ENCODE measurements around the gene SLC8A2.

SLC8A2 gene

DNA sequence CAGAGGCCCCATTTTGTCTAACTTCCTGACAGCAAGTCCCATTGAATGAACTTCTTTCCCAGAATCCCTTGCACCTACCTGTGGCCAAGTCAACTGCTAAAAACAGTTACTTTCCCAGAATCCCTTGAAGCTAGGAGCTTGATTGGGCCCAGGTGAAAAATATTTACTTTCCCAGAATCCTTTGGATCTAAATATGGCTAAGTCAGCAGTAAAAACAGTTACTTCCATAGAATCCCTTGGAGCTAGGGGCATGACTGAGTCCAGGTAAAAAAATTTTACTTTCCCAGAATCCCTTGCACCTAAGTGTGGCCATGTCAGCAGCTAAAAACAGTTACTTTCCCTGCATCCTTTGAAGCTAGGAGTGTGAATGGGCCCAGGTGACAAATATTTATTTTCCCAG, 39.2 kb downstream of the SLC8A2 start:
- Histone ChIP-seq H2BK12ac (ENCODE audit: low read length) (no peak overlapping the region), H3K79me1 (ENCODE audit: low read depth, low read length) (no peaks in the 10 kb centered on the region), H3K36me3 (replicated peaks in 1 of 2; ENCODE audit: control insufficient read depth in 2 of 2, insufficient read depth in 2 of 2, low read length in 2 of 2) (no peaks in the 10 kb centered on the region), H3K14ac (ENCODE audit: low read length) (no peak overlapping the region), H3K4me2 (ENCODE audit: insufficient read depth, low read length, poor library complexity, severe bottlenecking) (no peak overlapping the region), H2BK120ac (ENCODE audit: low read depth, low read length) (no peak overlapping the region), H2BK15ac (ENCODE audit: low read length) (no peak overlapping the region), H3K23ac (ENCODE audit: low read depth, low read length, poor library complexity) (no peak overlapping the region), H3K9ac (ENCODE audit: low read depth, low read length, poor library complexity) (no peak overlapping the region), H2AK5ac (ENCODE audit: low read depth, low read length) (peak overlapping the region; percentile 31), H4K91ac (ENCODE audit: low read depth, low read length, poor library complexity) (no peak overlapping the region), H3K4ac (ENCODE audit: low read length) (no peak overlapping the region), H3K4me3 (ENCODE audit: low read length in 2 of 2) (no peak overlapping the region), H3K18ac (ENCODE audit: low read length) (no peak overlapping the region), H3K4me1 (ENCODE audit: control insufficient read depth in 2 of 2, insufficient read depth in 1 of 2, low read depth in 1 of 2, low read length in 2 of 2) (peaks cover 13 to 18% of the 10 kb centered on the region in 2 donors), H3K27ac (replicated peaks; ENCODE audit: low read length) (no peak overlapping the region), H3K27me3 (ENCODE audit: control insufficient read depth in 3 of 3, insufficient read depth in 3 of 3, low read depth in 1 of 3, low read length in 3 of 3) (peaks cover 5 to 27% (median 9%) of the 10 kb centered on the region in 3 experiments), H4K8ac (ENCODE audit: low read depth, low read length) (no peak overlapping the region), H2BK5ac (ENCODE audit: low read length) (no peak overlapping the region), H2AFZ (ENCODE audit: low read length) (no peak overlapping the region), H3K9me3 (replicated peaks in 1 of 2; ENCODE audit: control insufficient read depth in 2 of 2, insufficient read depth in 1 of 2, low read depth in 1 of 2, low read length in 2 of 2) (no peaks in the 10 kb centered on the region)
- DNase-seq (ENCODE audit: low spot score), result no peak

DNA sequence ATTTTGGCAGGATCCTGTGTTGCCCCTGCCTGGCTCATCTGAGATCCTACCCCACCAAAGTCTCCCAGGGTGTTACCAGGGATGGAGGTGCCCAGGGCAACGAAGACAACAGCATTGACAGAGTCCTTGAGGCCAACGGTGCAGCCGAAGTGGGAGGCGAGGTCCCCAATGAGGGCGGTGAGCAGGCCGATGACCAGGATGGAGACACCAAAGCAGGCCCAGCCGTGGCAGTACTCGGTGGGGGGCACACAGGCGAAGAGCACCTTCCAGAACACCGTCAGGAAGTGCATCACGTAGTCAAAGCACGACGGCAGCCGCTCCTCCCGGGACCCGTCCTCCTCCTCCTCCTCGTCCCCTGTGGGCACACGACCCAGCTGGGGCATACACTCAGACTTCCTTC, 39.6 kb downstream of the SLC8A2 start:
- Histone ChIP-seq H2BK12ac (ENCODE audit: low read length) (no peak overlapping the region), H2AFZ (ENCODE audit: low read length) (no peak overlapping the region), H2AK5ac (ENCODE audit: low read depth, low read length) (peak overlapping the region; percentile 31), H3K4ac (ENCODE audit: low read length) (no peak overlapping the region), H3K18ac (ENCODE audit: low read length) (no peak overlapping the region), H2BK5ac (ENCODE audit: low read length) (no peak overlapping the region), H3K14ac (ENCODE audit: low read length) (no peak overlapping the region), H2BK15ac (ENCODE audit: low read length) (no peak overlapping the region), H3K9me3 (replicated peaks in 1 of 2; ENCODE audit: control insufficient read depth in 2 of 2, insufficient read depth in 1 of 2, low read depth in 1 of 2, low read length in 2 of 2) (no peaks in the 10 kb centered on the region), H3K4me2 (ENCODE audit: insufficient read depth, low read length, poor library complexity, severe bottlenecking) (no peak overlapping the region), H2BK120ac (ENCODE audit: low read depth, low read length) (no peak overlapping the region), H3K4me3 (ENCODE audit: low read length in 2 of 2) (no peak overlapping the region), H4K91ac (ENCODE audit: low read depth, low read length, poor library complexity) (no peak overlapping the region), H4K8ac (ENCODE audit: low read depth, low read length) (no peak overlapping the region), H3K36me3 (replicated peaks in 1 of 2; ENCODE audit: control insufficient read depth in 2 of 2, insufficient read depth in 2 of 2, low read length in 2 of 2) (no peaks in the 10 kb centered on the region), H3K23ac (ENCODE audit: low read depth, low read length, poor library complexity) (peak overlapping the region; percentile 60), H3K27me3 (ENCODE audit: control insufficient read depth in 3 of 3, insufficient read depth in 3 of 3, low read depth in 1 of 3, low read length in 3 of 3) (peaks cover 5 to 27% (median 9%) of the 10 kb centered on the region in 3 experiments), H3K79me1 (ENCODE audit: low read depth, low read length) (no peaks in the 10 kb centered on the region), H3K4me1 (ENCODE audit: control insufficient read depth in 2 of 2, insufficient read depth in 1 of 2, low read depth in 1 of 2, low read length in 2 of 2) (peaks cover 15 to 20% of the 10 kb centered on the region in 2 donors), H3K9ac (ENCODE audit: low read depth, low read length, poor library complexity) (no peak overlapping the region), H3K27ac (replicated peaks; ENCODE audit: low read length) (no peak overlapping the region)
- DNase-seq (ENCODE audit: low spot score), result no peak
- no CpG with 5 or more reads among the region's 18 CpGs for WGBS, 2 donors (ENCODE audit: extremely low coverage in 2 of 2, insufficient read length in 2 of 2, insufficient replicate concordance in 1 of 2)

DNA sequence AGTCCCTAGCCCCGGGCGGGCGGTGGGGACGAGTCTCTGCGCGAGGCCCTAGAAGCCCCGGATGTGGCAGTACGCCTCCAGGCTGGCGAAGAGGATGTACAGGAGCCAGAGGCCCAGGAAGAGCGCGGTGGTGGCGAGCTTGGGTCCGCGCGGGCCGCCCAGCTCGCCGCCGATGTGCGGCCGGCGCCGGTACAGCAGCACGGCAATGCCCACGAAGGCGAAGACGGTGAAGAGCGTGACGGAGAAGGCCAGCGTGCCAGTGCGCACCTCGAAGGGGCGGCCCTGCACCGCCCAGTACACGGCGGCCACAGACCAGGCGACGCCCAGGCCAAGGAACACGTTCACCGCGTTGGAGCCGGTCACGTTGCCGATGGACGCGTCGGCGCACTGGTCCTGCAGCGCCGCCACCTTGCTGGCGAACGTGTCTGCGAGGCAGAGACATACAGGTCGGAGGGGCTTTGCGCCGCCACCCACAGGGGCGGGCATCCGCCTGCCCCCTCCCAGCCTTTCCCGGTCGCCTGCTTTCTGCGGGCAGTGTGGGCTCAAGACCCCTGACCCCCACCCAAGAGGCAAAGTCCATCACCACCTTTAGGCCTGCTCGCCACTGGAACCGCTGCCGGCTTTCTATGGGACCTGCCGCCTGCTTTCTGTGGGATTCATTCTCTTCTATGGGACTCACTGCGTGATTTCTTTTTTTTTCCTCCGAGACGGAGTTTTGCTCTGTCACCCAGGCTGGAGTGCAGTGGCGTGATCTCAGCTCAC, 41.5 kb downstream of the SLC8A2 start:
- H2BK12ac ChIP-seq (ENCODE audit: low read length), result peak overlapping the region; percentile 67
- peak overlapping the region; percentile 51 for H2AFZ ChIP-seq (ENCODE audit: low read length)
- H3K27ac ChIP-seq (replicated peaks; ENCODE audit: low read length), result no peak overlapping the region
- H3K23ac ChIP-seq (ENCODE audit: low read depth, low read length, poor library complexity), result peak overlapping the region; percentile 90
- no peak overlapping the region for H2BK5ac ChIP-seq (ENCODE audit: low read length)
- peak overlapping the region; percentile 73 for H3K4me2 ChIP-seq (ENCODE audit: insufficient read depth, low read length, poor library complexity, severe bottlenecking)
- no peak overlapping the region for H3K14ac ChIP-seq (ENCODE audit: low read length)
- H3K9me3 ChIP-seq (replicated peaks in 1 of 2; ENCODE audit: control insufficient read depth in 2 of 2, insufficient read depth in 1 of 2, low read depth in 1 of 2, low read length in 2 of 2), result no peaks in the 10 kb centered on the region
- H3K4me3 ChIP-seq (ENCODE audit: low read length in 2 of 2), result peak overlapping the region in 1 of 2 donors; percentile 73
- DNase-seq (ENCODE audit: low spot score), result no peak
- peak overlapping the region; percentile 30 for H2BK15ac ChIP-seq (ENCODE audit: low read length)
- no peaks in the 10 kb centered on the region for H3K79me1 ChIP-seq (ENCODE audit: low read depth, low read length)
- no peaks in the 10 kb centered on the region for H3K36me3 ChIP-seq (replicated peaks in 1 of 2; ENCODE audit: control insufficient read depth in 2 of 2, insufficient read depth in 2 of 2, low read length in 2 of 2)
- WGBS, 2 donors (ENCODE audit: extremely low coverage in 2 of 2, insufficient read length in 2 of 2, insufficient replicate concordance in 1 of 2), result no CpG with 5 or more reads among the region's 69 CpGs
- no peak overlapping the region for H3K4ac ChIP-seq (ENCODE audit: low read length)
- peak overlapping the region; percentile 96 for H3K18ac ChIP-seq (ENCODE audit: low read length)
- peaks cover 15 to 18% of the 10 kb centered on the region in 2 donors for H3K4me1 ChIP-seq (ENCODE audit: control insufficient read depth in 2 of 2, insufficient read depth in 1 of 2, low read depth in 1 of 2, low read length in 2 of 2)
- H4K91ac ChIP-seq (ENCODE audit: low read depth, low read length, poor library complexity), result no peak overlapping the region
- H4K8ac ChIP-seq (ENCODE audit: low read depth, low read length), result peak overlapping the region; percentile 19
- H2AK5ac ChIP-seq (ENCODE audit: low read depth, low read length), result peak overlapping the region; percentile 83
- H2BK120ac ChIP-seq (ENCODE audit: low read depth, low read length), result peak overlapping the region; percentile 50
- peak overlapping the region; percentile 96 for H3K9ac ChIP-seq (ENCODE audit: low read depth, low read length, poor library complexity)
- H3K27me3 ChIP-seq (ENCODE audit: control insufficient read depth in 3 of 3, insufficient read depth in 3 of 3, low read depth in 1 of 3, low read length in 3 of 3), result peaks cover 5 to 28% (median 9%) of the 10 kb centered on the region in 3 experiments

DNA sequence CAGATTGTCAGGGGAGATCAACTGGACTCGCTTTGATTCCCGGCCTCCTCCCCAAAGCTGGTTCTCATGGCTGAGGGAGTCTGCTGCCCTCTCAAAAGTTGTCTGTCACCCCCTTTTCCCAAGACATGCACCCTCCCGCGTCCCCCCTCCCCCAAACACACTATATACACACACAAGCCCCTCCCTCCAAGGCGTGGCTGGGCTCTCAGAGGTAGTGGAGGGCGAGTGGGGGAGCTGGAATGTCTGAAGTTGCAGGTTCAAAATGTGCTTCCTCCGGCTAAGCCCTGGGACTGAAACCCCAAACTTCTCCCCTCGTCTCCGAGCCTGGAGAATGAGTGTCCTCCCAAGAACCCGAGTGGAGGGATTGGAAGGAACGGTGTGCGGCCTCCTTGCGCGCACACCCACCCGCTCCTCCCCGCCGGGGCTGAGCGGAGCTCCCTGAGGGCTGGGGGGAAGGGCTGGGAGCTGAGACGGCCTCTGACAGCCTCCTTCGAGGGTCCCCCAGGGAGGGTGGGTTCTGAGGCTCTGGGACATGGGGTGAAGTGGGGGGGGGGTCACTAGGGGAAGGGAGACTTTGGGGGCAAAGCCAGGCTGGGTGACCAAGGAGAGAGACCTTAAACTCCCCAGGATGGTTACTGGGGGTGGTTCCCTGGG, 42.4 kb downstream of the SLC8A2 start:
- Histone ChIP-seq H3K23ac (ENCODE audit: low read depth, low read length, poor library complexity) (no peak overlapping the region), H2BK15ac (ENCODE audit: low read length) (peak overlapping the region; percentile 30), H3K4me1 (ENCODE audit: control insufficient read depth in 2 of 2, insufficient read depth in 1 of 2, low read depth in 1 of 2, low read length in 2 of 2) (peaks cover 15 to 18% of the 10 kb centered on the region in 2 donors), H2AFZ (ENCODE audit: low read length) (peak overlapping the region; percentile 81), H3K18ac (ENCODE audit: low read length) (peak overlapping the region; percentile 83), H3K79me1 (ENCODE audit: low read depth, low read length) (no peaks in the 10 kb centered on the region), H2BK120ac (ENCODE audit: low read depth, low read length) (peak overlapping the region; percentile 50), H3K36me3 (replicated peaks in 1 of 2; ENCODE audit: control insufficient read depth in 2 of 2, insufficient read depth in 2 of 2, low read length in 2 of 2) (no peaks in the 10 kb centered on the region), H3K4me3 (ENCODE audit: low read length in 2 of 2) (no peak overlapping the region), H2BK5ac (ENCODE audit: low read length) (no peak overlapping the region), H3K4ac (ENCODE audit: low read length) (no peak overlapping the region), H2BK12ac (ENCODE audit: low read length) (peak overlapping the region; percentile 16), H3K27ac (replicated peaks; ENCODE audit: low read length) (no peak overlapping the region), H4K91ac (ENCODE audit: low read depth, low read length, poor library complexity) (no peak overlapping the region), H3K4me2 (ENCODE audit: insufficient read depth, low read length, poor library complexity, severe bottlenecking) (no peak overlapping the region), H3K27me3 (ENCODE audit: control insufficient read depth in 3 of 3, insufficient read depth in 3 of 3, low read depth in 1 of 3, low read length in 3 of 3) (peaks cover 5 to 28% (median 9%) of the 10 kb centered on the region in 3 experiments), H4K8ac (ENCODE audit: low read depth, low read length) (no peak overlapping the region), H2AK5ac (ENCODE audit: low read depth, low read length) (peak overlapping the region; percentile 83), H3K9me3 (replicated peaks in 1 of 2; ENCODE audit: control insufficient read depth in 2 of 2, insufficient read depth in 1 of 2, low read depth in 1 of 2, low read length in 2 of 2) (no peaks in the 10 kb centered on the region), H3K14ac (ENCODE audit: low read length) (no peak overlapping the region), H3K9ac (ENCODE audit: low read depth, low read length, poor library complexity) (no peak overlapping the region)
- no peak for DNase-seq (ENCODE audit: low spot score)
- WGBS, 2 donors (ENCODE audit: extremely low coverage in 2 of 2, insufficient read length in 2 of 2, insufficient replicate concordance in 1 of 2), result no CpG with 5 or more reads among the region's 20 CpGs

Measured in neuronal stem cell (in vitro differentiated cells).